Upper lobe of left lung (tissue), 6 donors: ENCODE results near the gene KRT24. TPM values are rescaled to one million over a fixed set of nuclear protein-coding genes. Genes with fewer than 3 reads are reported as not detected.

Experiments
- ATAC-seq, 2 donors: fragments of 200-7000 bp; cut with Tn5 transposase; one replicate each; pipeline ENCODE4 v1.9.1; 2022; ENCODE audit warnings: mild to moderate bottlenecking in 2 of 2, moderate library complexity in 2 of 2; ENCODE audit not compliant: low FRiP score in 2 of 2
- DNase-seq, 2 donors: peaks; one replicate each; pipeline ENCODE4 v3.0.0-alpha.2; 2019 to 2020
- H3K27ac ChIP-seq, 4 donors: fragments of 200-600 bp; sonication (generic); one replicate each; pipeline ENCODE4 v1.5.1; 2016 to 2019
- H3K27me3 ChIP-seq, 4 donors: fragments of 200-600 bp; sonication (generic); one replicate each; pipeline ENCODE4 v1.5.1; 2017 to 2019
- H3K36me3 ChIP-seq, 4 donors: fragments of 200-600 bp; sonication (generic); one replicate each; pipeline ENCODE4 v1.5.1; 2016 to 2019
- H3K4me1 ChIP-seq, 4 donors: fragments of 200-600 bp; sonication (generic); one replicate each; pipeline ENCODE4 v1.5.1; 2018 to 2019
- H3K4me3 ChIP-seq, 4 donors: fragments of 200-600 bp; sonication (generic); one replicate each; pipeline ENCODE4 v1.5.1; 2017 to 2019; ENCODE audit warnings: mild to moderate bottlenecking in 2 of 4, moderate library complexity in 1 of 4
- H3K9me3 ChIP-seq, 4 donors: fragments of 200-600 bp; sonication (generic); one replicate each; pipeline ENCODE4 v1.5.1; 2018 to 2019
- EP300 ChIP-seq, 4 donors: sonication (generic); formaldehyde crosslinking; IDR thresholded peaks; one replicate each; pipeline ENCODE4 v1.5.1; 2017; ENCODE audit warnings: antibody characterized with exemption in 4 of 4, control low read depth in 2 of 4
- POLR2A ChIP-seq, 4 donors: fragments of 450-650 bp; IDR thresholded peaks; one replicate each; pipeline ENCODE4 v1.5.1; 2016 to 2017; ENCODE audit warnings: antibody characterized with exemption in 4 of 4, mild to moderate bottlenecking in 2 of 4
- POLR2AphosphoS5 ChIP-seq, 2 donors: sonication (generic); formaldehyde crosslinking; IDR thresholded peaks; one replicate each; pipeline ENCODE4 v1.5.1; 2017; ENCODE audit warnings: antibody characterized with exemption in 2 of 2
- WGBS, 2 donors: methylation state at CpG; one replicate each; pipeline ENCODE4 v1.1.5; 2017 to 2018; 5-methylcytosine and 5-hydroxymethylcytosine counted together
- total RNA-seq, 6 donors: library from RNA; depleted of rRNA in 4 of 6; stranded (reverse); fragments of >200 nt in 4 of 6; gene quantifications; one replicate each; pipeline versions ENCODE4 v1.1.0 to v1.2.1, GENCODE V29; 2016 to 2021
- TF ChIP-seq, protein P1 (sequence below), 6 experiments: fragments of 450-650 bp in 4 of 6; fragments of 200-600 bp in 2 of 6; sonication (generic) in 2 of 6; IDR thresholded peaks; one replicate each; pipeline ENCODE4 v1.5.1; 2016 to 2019; ENCODE audit warnings: antibody characterized with exemption in 6 of 6
- donor health status: DM: no; HTN: no; CAD: no; lungs with moderate emphysema.
- donor health status: DM: no; HTN: yes; CAD: no; lungs with severe emphysema.

The KRT24 gene
- total RNA-seq, 6 donors from 2014 or later: not detected

DNA sequence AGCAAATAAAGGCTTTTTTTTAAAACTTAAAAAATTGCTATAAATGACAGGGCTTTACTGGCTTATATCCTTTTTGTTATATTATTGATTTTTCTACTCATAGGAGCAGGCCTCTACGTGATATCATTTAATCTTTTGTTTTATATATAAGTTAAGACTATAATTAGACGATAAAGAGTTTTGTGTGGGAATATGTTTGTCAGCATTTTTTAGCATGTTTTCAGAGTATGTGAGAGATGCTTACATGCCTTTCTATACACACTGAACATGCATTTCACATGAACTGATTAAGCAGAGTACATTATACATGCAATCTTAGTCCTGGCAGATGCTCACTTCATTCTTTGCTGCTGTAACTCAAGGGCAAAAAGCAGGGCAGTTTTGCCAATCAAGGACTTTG is 30.9 kb downstream of the KRT24 start:
- Histone ChIP-seq H3K27ac (no peak overlapping the region), H3K27me3 (no peaks in the 10 kb centered on the region), H3K4me3 (no peak overlapping the region), H3K9me3 (no peaks in the 10 kb centered on the region), H3K36me3 (no peaks in the 10 kb centered on the region), H3K4me1 (no peaks in the 10 kb centered on the region)
- TF ChIP-seq POLR2A (IDR thresholded peaks at IDR 0.05): no peak
- TF ChIP-seq POLR2AphosphoS5 (IDR thresholded peaks at IDR 0.05): no peak
- ATAC-seq (no peak), DNase-seq (no peak)
- 92% methylated on average over 2 of the region's 2 CpGs for WGBS, 2 donors

DNA sequence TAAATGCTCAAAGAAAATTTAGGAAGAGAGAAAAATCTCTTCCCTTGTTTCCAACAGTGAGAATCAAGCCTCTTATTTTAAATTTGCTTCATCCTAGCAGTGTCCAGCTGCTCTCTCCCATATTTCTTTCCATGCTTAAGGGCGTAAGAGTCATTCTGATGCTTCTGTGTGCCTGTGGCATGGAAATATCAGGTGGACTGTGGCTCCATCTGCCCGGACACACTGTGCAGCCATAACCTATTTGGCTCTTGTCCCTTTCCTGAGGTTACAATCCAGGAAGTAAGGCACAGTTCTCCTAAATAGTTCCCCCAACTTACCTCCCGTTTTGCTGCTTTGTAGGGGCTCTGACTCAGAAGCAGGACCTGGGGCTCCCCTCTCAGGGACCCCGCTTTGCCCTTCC is 32.3 kb downstream of the KRT24 start:
- no peaks in the 10 kb centered on the region for H3K36me3 ChIP-seq
- no peak overlapping the region for H3K27ac ChIP-seq
- WGBS, 2 donors: 61% methylated on average over 4 of the region's 4 CpGs
- DNase-seq (no peak), ATAC-seq (no peak)
- H3K27me3 ChIP-seq: no peaks in the 10 kb centered on the region
- no peak overlapping the region for H3K4me3 ChIP-seq
- no peaks in the 10 kb centered on the region for H3K4me1 ChIP-seq
- no peaks in the 10 kb centered on the region for H3K9me3 ChIP-seq
- no peak for TF ChIP-seq EP300 (IDR thresholded peaks at IDR 0.05)
- TF ChIP-seq, protein P1, sequence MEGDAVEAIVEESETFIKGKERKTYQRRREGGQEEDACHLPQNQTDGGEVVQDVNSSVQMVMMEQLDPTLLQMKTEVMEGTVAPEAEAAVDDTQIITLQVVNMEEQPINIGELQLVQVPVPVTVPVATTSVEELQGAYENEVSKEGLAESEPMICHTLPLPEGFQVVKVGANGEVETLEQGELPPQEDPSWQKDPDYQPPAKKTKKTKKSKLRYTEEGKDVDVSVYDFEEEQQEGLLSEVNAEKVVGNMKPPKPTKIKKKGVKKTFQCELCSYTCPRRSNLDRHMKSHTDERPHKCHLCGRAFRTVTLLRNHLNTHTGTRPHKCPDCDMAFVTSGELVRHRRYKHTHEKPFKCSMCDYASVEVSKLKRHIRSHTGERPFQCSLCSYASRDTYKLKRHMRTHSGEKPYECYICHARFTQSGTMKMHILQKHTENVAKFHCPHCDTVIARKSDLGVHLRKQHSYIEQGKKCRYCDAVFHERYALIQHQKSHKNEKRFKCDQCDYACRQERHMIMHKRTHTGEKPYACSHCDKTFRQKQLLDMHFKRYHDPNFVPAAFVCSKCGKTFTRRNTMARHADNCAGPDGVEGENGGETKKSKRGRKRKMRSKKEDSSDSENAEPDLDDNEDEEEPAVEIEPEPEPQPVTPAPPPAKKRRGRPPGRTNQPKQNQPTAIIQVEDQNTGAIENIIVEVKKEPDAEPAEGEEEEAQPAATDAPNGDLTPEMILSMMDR (IDR thresholded peaks at IDR 0.05): no peak
- no peak for TF ChIP-seq POLR2A (IDR thresholded peaks at IDR 0.05)
- no peak for TF ChIP-seq POLR2AphosphoS5 (IDR thresholded peaks at IDR 0.05)

DNA sequence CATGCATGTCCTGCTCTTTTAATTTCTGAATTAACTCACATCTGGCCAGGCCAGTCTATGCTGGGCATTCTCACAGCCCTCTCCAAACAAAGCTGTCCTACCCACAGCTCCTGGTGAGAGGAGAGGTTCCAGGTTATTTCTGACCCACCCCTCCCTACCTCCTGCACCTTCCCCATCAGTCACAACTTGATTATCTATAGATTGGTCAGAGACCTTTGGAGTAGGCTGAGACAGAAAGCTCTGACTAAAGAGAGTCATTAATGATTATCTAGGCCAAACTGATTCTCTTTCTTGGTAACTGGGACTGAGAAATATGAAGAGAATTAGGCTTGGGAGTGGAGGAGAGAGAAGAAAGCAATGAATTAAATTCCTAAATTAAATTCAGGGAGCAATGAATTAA is 37.2 kb downstream of the KRT24 start:
- ATAC-seq: no peak
- TF ChIP-seq EP300 (IDR thresholded peaks at IDR 0.05) (no peak), POLR2AphosphoS5 (IDR thresholded peaks at IDR 0.05) (no peak), POLR2A (IDR thresholded peaks at IDR 0.05) (no peak)
- TF ChIP-seq, protein P1 (IDR thresholded peaks at IDR 0.05): no peak
- Histone ChIP-seq H3K9me3 (no peaks in the 10 kb centered on the region), H3K27ac (no peak overlapping the region), H3K4me1 (no peaks in the 10 kb centered on the region), H3K27me3 (peaks cover 0 to 4% (median 0%) of the 10 kb centered on the region in 4 donors), H3K36me3 (no peaks in the 10 kb centered on the region), H3K4me3 (no peak overlapping the region)
- no peak for DNase-seq

DNA sequence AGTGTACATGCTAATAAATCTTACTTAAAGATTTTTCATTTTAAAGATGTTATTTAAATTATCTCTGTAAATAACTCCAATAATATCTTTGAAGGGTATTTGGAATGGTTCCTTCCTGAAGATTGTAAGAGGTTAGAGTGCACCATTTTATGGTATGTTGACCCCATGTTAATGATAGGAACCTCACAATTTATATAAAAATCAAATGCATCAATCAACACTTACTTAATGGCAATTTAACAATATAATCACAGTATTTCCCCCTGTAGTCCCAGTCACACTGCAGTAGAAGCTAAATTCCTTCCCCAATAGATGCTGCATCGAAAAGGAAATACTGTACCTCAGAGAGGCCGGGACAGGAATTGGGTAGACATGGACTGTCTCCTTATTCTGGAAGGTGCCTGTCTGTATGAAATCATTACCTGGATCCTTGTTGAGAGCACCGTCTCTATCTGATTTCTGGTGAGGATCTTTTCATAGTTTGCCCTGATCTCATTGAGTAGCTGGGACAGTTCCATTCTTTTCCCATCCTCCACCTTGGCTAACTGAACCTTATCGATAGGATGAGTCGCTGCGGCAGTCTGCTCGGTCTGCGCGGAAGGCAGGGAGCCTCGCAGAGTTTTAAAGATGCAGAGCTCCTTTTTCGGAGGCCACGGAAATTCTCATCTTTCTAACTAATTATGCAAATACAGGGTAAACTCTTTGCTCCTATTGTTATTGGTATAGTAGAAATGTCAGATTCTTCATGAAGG is 38.8 kb downstream of the KRT24 start, which contains the start of gene KRT222:
KRT222 (minus strand) TSS at position 596 of the 752 bp plus-strand sequence; CDS start at position 518, 78 bp downstream.
- no peaks in the 10 kb centered on the region for H3K4me1 ChIP-seq
- no peak for DNase-seq
- TF ChIP-seq, protein P1 (IDR thresholded peaks at IDR 0.05): no peak
- no peak for TF ChIP-seq POLR2AphosphoS5 (IDR thresholded peaks at IDR 0.05)
- no peak for TF ChIP-seq POLR2A (IDR thresholded peaks at IDR 0.05)
- no peak for TF ChIP-seq EP300 (IDR thresholded peaks at IDR 0.05)
- H3K36me3 ChIP-seq: no peaks in the 10 kb centered on the region
- no peak for ATAC-seq
- WGBS, 2 donors: 9 to 18% methylated on average over 12 of the region's 12 CpGs
- peaks cover 0 to 4% (median 0%) of the 10 kb centered on the region in 4 donors for H3K27me3 ChIP-seq
- H3K9me3 ChIP-seq: no peaks in the 10 kb centered on the region
- H3K27ac ChIP-seq: no peak within 1 kb of the TSS
- peak within 1 kb of the TSS in 2 of 4 donors; percentile 0 to 13 for H3K4me3 ChIP-seq

DNA sequence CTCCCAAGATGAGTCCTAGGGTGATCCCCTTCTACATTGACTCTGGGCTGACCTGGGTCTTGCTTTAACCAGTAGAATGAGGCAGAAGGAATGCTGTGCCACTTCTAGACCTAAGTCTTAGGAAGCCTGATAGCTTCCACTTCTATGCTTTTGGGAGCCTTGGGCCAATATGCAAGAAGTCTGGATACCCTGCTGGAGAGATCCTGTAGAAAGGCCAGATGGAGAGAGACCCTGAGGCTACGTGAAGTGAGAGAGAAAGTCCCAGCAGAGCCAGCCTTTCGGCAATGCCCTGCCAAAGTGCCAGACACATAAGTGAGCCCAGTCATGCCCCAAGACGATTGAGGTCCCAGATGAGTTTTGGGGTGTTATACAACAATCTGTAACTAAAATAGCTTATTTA is 40.3 kb downstream of the KRT24 start:
- H3K4me1 ChIP-seq: no peaks in the 10 kb centered on the region
- DNase-seq: no peak
- no peak overlapping the region for H3K27ac ChIP-seq
- H3K27me3 ChIP-seq: peaks cover 0 to 4% (median 0%) of the 10 kb centered on the region in 4 donors
- no peak for ATAC-seq
- H3K36me3 ChIP-seq: no peaks in the 10 kb centered on the region
- H3K9me3 ChIP-seq: no peaks in the 10 kb centered on the region
- TF ChIP-seq, protein P1 (IDR thresholded peaks at IDR 0.05): no peak
- TF ChIP-seq POLR2AphosphoS5 (IDR thresholded peaks at IDR 0.05) (no peak), POLR2A (IDR thresholded peaks at IDR 0.05) (no peak), EP300 (IDR thresholded peaks at IDR 0.05) (no peak)
- 77 to 81% methylated on average over 3 of the region's 3 CpGs for WGBS, 2 donors
- H3K4me3 ChIP-seq: no peak overlapping the region
